Effector CD8-positive, alpha-beta T cell (primary cell): Measurements from ENCODE around the gene RRAGC.

Source experiments
- DNase-seq: peaks from one replicate; lab custom pipeline; 2025; lab: John Stamatoyannopoulos, UW
- total RNA-seq, 4 experiments: gene quantifications; one replicate each; lab custom pipeline; 2026; lab: John Stamatoyannopoulos, UW

Gene RRAGC, protein sequence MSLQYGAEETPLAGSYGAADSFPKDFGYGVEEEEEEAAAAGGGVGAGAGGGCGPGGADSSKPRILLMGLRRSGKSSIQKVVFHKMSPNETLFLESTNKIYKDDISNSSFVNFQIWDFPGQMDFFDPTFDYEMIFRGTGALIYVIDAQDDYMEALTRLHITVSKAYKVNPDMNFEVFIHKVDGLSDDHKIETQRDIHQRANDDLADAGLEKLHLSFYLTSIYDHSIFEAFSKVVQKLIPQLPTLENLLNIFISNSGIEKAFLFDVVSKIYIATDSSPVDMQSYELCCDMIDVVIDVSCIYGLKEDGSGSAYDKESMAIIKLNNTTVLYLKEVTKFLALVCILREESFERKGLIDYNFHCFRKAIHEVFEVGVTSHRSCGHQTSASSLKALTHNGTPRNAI
- total RNA-seq = 6.5 to 17.1 (median 11.3) reads per million in 4 experiments

DNA sequence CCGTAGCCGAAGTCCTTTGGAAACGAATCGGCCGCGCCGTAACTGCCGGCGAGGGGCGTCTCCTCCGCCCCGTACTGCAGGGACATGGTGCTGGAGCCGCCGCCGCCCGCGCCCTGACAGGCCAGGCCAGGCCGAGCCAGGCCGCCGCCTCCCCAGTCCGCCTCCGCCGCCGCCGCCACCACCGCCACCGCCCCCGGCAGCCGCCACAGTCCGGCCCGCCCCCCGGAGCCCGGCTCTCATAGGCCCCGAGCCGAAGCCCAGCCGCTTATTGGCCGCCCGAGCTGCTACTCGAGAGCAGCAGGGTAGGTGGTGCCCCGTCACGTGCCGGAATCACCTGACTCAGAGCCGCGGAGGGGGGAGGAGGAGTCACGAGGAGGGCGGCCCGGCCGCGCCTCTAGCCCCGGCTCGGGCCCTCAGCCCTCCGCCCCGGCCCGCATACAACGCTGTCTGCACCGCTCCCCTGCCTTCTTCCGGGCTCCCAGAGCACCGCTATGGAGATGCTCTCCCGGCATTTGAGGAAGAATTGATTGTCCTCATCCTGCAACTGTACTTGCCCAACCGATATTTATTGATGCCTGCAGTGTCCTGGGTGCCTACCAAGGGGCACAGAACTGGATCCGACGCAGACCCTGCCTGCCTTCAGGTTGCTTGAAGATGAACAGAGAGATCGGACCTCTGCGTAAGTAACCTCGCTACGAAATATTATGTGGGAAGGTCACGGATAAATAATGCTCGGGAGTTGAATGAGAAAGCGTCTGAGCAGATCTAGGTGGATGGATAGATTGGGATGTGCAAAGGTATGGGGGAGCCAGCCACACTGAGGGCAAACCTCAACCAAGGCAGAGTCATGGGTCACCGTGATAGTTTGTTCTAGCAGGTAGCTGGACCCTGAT, at the start of gene RRAGC:
Gene RRAGC, minus strand, starts transcription at position 212 of the 893 bp plus-strand sequence. Its CDS starts 126 bp downstream, at position 86.
- peak; percentile 96 for DNase-seq

DNA sequence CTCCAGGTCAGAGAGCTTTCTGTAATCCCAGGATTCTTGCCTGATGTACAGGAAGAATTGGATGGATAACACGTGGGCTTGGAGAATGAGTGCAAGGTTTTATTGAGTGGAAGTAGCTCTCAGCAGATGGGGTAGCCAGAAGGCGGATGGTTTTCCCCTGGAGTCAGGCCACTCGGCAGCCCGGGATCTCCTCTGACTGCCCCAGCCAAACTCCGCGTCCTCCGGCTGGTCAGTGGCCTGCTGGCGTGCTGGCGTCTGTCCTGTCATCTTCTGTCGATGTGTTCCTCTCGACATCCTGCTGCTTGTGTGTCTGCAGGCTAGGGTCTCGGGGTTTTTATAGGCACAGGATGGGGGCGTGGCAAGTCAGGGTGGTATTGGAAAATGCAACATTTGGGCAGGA, 49.2 kb upstream of the RRAGC start:
- no peak for DNase-seq

DNA sequence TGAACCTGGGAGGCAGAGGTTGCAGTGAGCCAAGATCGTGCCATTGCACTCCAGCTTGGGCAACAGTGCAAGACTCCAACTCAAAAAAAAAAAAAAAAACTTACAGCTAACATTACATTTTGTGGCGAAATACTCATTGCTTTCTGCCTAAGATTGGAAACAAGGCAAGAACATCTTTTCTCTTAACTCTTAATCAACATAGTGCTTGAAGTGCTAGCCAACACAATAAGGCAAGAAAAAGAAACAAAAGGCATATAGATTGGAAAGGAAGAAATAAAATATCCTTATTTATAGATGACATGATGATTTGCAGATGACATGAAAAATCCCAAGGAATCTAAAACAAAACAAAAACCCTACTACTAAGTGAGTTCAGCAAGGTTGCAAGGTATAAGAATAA, 46.4 kb upstream of the RRAGC start:
- DNase-seq = no peak

DNA sequence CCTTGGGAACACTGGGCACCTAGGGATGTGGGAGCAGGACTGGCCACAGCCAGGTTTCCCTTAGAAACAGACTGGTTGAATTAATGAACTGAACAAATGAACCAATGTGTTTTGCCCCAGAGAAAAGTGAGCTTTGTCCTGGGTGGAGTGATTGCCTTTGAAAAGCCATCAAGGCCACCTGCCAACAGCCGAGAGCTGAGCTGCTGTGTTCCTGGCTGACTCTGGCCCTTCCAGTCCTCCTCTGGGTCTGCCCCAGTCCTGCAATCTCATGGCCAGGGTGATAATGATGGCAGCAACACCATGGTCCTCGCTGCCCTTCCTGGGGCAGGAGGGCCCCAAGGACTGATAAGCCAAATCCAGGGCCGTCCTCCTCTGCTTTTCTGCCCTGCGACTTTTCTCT, 40.0 kb upstream of the RRAGC start:
- DNase-seq = no peak

DNA sequence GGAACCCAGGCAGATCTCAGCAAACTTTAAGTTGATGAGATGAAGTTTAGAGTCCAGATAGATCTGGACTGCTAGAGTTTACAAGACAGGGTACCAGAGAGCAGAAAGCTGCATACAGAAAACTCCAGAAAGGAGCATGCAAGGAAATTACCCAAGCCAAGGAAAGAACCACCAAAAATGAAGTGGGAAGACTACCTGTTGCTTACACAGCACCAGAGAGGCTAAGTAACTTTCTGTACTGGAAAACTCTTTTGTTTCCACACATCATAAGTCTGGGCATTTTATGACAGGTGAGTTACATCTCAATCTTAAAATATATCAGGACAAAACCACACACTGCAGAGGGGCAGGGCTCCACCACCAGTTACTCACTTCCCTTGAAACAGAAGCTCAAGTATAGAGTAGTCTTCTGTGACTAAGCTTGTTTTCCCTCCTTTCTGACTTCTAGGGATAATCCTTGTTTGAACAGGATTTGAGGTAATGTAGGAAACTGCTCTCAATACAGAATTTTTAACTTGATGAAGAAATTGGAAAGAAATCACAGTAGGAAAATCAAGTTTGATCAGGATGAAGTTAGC, 39.2 kb upstream of the RRAGC start:
- no peak for DNase-seq

DNA sequence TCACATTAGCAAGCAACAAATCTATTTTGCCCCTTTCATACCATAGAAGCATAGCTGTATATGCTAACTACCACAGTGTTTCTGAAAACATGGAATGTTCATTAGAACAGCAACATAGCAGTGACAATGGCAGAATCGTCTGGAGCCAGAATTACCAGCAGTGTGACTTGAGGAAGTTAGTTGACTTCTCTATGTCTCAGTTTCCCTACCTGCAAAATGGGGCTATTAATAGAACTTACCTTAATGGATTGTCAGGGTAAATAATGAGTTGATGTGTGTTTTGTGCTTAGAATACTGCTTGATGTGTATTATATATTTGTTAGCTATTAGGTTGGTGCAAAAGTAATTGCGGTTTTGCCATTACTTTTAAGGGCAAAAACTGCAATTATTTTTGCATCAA, 36.6 kb upstream of the RRAGC start:
- no peak for DNase-seq

DNA sequence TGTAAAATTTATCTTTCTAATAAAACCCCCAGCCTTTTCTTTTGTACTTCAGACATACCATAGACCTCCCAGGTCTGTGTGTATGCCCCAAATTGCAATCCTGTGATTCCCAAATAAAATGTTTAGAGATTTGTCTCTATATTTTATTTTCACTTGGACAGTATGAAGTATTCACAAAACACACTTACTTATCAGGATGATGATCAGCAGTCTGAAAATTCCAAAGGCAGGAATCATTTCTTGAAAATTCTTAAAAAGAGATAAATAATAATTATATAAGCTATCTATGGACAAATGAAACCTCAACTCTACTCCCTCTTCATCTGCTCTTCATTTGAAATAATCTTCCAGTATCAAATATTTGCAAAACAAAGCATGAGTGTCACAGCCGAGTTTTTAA, 33.4 kb upstream of the RRAGC start:
- DNase-seq = no peak

DNA sequence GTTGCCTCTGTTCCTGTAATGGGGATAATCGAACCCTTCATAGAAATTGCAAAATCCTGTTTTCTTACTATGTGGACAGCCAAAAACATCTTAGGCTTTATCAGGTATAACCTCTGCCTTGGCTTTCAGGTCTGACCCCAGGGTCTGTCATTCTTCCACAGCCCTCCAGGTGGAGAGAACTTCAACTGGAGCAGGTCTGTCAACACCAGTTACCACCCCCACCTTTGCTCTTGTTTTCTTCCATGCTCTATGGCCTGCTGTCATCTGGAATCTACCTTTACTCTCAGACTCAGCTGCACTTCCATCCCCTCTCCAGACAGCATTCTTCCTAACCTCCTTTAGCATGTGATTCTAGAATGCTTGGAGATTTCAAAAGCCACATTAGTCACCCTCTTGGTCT, 32.2 kb upstream of the RRAGC start:
- DNase-seq = no peak

DNA sequence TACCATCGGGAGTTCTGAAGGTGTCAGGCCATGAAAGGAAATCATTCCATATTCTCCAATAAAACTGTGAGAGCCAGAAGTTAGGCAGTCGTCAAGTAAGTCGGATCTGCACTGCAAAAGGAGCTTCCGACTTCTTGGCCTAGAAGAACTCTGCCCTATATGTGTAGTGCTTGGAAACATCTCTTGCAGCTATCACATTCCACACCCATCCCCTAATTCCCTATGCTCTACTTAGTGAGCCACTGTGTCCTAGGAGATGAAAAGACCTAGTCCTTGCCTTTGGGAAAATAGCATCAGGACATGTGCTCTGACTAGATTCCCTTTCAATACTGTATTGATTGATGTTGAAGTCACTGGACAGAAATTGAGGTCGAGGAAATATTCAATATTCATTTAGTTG, 30.0 kb upstream of the RRAGC start:
- no peak for DNase-seq

DNA sequence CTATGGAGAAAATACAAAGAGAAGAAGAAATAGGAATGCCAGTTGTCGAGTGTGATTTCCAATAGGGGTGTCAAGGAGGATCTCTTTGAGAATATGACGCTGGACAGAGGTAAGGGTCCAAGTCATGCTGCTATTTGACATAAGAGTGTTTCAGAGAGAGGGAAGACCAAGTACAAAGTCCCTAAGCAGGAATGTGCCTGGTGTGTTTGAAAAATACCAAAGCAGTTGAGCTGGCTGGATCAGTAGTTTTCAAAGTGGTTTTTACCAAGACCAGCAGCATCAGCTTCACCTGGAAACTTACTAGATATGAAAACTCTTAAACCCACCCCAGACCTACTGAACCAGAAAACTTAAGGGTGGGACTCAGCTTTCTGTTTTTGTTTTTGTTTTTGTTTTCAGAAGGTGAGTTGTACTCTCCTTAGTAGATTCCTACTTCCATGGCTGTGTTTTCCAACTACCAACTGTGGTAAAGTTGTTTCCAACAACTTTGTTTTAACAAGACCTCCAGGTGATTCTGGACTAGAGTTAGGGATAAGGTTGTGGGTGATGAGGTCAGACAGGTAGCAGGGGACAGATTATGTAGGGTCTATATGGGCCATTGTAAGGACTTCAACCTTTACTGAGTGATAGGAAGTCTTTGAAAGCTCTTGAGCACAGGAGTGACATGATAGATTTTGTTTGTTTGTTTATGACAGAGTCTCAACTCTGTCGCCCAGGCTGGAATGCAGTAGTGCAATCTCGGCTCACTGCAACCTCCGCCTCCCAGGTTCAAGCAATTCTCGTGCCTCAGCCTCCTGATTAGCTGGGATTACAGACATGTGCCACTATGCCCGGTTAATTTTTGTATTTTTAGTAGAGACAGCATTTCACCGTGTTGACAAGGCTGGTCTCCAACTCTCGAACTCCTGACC, 29.1 kb upstream of the RRAGC start:
- DNase-seq = no peak

DNA sequence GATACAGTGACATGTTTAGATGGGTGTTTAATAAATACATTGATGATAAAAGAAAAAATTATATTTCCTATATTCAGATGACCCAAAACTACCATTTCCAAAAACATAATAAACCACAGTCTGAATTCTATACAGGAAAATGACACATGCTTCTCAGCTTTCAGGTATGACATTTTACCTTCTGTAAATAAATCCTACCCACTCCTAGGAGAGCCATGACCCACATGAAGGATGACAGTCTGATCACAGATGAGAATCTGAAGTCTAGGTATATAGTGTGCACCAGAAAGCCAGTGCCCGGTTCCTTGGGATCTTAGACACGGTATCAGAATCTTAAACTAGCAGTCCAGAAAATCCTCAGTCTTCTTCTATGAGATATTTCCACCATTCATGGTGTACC, 25.5 kb upstream of the RRAGC start:
- DNase-seq = no peak

DNA sequence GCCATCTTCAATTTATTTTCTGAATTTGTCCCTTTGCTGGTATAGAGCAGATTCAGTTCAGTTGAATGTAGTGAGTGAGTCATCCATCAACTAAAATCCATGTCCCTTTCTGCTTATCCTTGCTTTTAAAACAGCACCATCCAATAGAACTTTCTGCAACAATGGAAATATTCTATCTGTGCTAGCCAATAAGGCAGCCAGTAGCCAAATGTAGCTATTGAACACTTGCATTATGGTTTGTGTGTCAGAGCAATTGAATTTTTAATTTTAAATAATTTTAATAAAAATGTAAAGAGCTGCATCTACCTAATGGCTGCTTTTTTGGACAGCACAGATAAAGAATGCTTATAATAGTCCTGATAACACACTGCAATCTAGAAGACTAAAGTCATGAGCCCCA, 21.9 kb upstream of the RRAGC start, which contains the start of gene GJA9:
Gene GJA9, minus strand, starts transcription at position 101 of the 400 bp plus-strand sequence. CDS start 5,489 bp downstream, outside the sequence.
- no peak for DNase-seq

DNA sequence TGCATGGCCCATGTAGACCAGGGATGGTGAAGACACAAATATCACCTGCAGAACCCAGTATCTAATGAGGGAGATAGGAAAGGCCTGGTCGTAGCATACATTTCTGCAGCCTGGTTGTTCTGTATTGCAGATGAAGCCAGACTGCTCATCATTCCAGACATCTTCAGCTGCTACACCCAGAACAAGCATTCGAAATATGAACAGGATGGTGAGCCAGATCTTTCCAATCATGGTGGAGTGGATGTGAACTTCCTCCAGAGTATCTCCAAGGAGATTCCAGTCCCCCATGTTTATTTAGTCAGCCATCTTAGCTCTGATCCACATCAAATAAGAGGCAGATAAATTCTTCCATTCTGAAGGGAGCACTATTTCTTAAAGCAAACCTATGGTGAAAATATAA, 16.2 kb upstream of the RRAGC start:
- DNase-seq = no peak

DNA sequence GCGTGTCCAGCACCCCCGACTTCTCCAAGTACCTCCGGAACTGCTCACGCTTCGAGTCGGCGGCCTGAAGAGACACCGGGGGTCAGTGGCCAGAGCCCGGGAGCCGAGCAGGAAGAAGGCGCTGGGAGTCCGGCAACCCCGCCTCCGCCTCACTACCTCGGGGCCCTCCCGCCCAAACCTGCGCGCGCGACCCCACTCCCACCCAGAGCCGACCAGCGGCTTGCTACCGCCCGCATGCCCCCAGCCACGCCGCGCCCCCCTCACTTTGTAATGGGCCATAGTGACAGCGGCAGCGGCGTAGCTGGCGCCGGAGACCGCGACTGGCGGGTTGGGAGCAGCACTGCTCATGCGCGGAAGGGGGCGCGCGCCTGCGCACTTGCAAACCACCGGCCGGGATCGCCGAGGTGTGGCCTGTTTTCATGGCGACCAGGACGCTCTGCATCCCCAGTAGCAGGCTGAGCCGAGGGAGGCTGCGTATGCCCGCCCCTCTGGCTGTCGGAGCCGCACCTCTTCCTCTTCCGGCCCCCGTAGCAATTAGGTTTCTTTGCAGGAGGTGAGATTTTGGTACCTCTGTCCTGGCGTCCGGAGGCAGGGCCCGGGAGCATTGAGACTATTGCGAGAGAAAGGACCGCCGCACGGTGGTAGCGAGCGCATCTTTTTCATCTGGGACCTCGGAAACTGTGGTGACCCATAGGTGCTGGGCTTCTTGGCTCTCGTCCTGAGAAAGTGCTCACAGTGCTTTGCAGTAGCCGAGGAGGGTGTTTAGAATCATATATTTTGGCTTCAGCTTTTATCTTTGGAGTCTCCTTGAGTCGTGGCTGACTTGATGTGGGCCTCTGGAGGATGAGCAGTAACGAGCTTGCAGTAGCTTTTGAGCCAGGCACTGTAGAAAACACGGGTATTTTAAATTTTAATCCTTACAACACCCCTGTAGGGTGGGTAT, 13.7 kb upstream of the RRAGC start, which contains the start of gene MYCBP:
Gene MYCBP, minus strand, starts transcription at position 322 of the 943 bp plus-strand sequence. Its CDS starts 43 bp downstream, at position 279.
- peak; percentile 92 for DNase-seq

DNA sequence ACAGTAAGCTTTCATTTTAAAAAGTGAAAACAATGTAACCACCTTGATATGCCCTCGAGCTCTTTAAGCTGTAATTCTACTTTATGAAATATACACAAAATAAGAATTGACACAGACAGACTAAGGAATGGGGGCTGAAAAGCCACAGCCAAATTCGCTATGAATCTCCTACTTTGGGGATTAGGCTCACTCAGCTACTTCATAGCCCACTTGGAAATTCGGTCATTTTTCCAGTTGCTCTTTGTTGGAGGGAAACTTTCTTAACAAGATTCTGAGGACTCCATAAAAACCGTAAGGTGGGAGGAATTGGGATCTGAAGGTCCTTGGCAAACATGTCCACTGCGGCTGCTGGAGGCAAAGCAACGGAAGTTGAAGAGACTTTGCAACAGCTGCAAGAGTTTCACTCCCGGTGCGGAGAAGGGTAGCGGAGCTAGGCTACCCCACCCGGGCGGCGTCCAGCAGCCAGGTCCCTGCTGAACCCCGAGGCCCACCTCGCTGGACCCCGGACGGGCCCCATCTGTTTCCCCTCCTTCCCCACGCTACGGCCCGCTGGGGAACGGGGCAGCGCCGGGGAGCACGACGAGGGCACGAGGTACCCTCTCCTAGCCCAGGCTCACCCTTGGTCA, 12.9 kb upstream of the RRAGC start:
- peak; percentile 20 for DNase-seq

DNA sequence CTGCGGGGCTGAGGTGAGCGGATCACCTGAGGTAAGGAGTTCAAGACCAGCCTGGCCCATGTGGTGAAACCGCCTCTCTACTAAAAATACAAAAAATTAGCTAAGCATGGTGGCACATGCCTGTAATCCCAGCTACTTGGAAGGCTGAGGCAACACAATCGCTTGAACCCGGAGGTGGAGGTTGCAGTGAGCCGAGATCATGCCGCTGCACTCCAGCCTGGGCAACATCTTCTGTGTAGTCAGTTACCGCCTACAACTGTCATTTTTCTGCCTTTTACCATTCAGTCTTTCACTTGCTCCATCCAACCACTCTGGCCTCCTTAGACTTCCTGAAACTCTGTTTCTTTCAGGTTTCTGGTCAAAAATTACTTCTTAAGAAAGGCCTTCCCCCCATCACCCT, 11.4 kb upstream of the RRAGC start:
- DNase-seq = no peak

DNA sequence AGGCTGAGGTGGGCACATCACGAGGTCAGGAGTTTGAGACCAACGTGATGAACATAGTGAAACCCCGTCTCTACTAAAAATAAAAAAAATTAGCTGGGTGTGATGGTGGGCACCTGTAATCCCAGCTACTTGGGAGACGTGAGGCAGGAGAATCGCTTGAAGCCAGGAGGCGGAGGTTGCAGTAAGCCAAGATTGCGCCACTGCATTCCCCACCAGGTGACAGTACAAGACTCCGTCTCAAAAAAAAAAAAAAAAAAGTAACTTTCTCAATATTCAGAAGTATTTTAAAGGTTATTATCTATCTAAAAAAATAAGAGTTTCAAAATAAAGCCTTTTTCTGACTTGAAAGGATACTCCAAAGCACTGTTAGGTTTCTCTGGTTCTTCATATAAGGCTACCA, 7.6 kb upstream of the RRAGC start:
- DNase-seq = no peak

DNA sequence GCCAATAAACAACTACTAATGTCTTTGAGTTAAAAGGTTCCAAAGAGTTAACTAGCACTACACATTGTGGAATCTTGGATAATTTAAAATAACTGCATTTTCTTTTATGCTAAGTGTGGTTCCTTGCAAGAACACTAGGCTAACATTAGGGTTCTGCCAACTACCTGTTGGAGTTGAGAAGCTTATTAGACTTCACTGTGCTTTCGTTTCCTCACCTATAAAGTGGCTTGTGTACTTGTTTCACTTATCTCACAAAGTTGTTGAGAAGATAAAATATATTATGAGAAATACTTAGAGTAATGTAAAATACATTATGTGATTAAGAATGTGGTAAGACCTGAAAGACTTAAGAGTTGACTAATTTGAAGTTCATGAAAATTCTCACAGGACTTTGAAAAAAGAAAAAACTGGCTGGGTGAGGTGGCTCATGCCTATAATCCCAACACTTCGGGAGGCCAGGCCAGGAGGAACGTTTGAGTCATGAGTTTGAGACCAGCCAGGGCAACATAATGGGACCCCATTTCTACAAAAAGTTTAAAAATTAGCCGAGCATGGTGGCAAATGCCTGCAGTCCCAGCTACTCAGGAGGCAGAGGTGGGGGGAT, 5.6 kb upstream of the RRAGC start:
- DNase-seq = no peak

DNA sequence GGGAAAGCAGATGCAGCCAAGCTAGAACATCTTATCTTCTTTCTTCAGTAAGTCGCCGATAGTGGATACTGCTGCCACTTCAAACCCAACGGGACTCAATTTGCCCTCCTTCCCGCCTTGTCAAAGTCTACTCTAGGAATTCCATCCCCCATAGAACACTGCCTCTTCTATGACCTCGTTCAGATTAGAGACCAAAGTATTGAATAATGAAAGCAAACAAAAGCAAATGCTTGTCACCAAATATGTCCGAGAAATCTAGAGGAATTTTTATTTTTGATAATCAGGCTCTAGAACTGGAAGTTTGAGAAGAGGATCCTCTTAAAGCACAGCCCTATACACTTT, 853 bp upstream of the RRAGC start:
- no peak for DNase-seq
